ENCODE data around the gene GNAQ.

GNAQ gene

GRCh38 chr9:77975036-77975435 lies 56.6 kb downstream of the GNAQ start:
- Histone ChIP-seq H3K4me1 (ENCODE audit: control insufficient read depth, low read length) (no peaks in the 10 kb centered on the region), H3K27ac (ENCODE audit: low read depth, low read length) (no peak overlapping the region), H4K20me1 (ENCODE audit: control insufficient read depth, insufficient read depth, low read depth, low read length) (no peaks in the 10 kb centered on the region), H3K9me3 (ENCODE audit: control insufficient read depth, insufficient read depth, low read length) (no peaks in the 10 kb centered on the region), H3K27me3 (ENCODE audit: control insufficient read depth, low read length) (0 out of 2 replicates have a peak, but pooled peaks cover 5% of the 10 kb centered on the region), H3K4me2 (ENCODE audit: low read length) (no peak overlapping the region), H3K79me2 (ENCODE audit: control insufficient read depth, low read length) (no peaks in the 10 kb centered on the region), H3F3A (ENCODE audit: control insufficient read depth, insufficient read depth) (no peaks in the 10 kb centered on the region), H3K9me2 (replicated peaks; ENCODE audit: control insufficient read depth, low read length) (no peaks in the 10 kb centered on the region), H3K36me3 (ENCODE audit: control insufficient read depth, low read length) (no peaks in the 10 kb centered on the region), H3K4me3 (ENCODE audit: low read length) (no peak overlapping the region)
- TF ChIP-seq EZH2phosphoT487 (IDR thresholded peaks at IDR 0.05; ENCODE audit: borderline replicate concordance, low read length) (no peak), CTCF (IDR thresholded peaks at IDR 0.05; ENCODE audit: low read depth, low read length, poor library complexity, severe bottlenecking) (no peak)

DNA sequence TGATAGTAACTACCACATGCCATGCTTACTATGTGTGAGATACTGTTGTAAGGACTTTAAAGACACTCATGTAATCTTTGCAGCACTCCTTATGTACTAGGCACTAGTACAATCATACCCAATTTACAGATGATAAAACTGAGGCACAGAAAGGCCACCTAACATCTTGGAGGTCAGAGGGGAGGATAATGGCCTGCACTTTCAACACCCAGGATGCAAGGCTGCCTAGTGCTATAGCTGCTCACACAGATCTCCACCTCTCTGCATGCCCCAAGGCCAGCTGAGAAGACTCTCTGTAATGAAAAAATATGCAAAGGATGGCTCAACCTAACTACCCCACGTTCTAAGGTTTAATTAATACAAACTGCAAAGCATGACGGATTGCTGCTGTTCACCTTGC lies 57.2 kb downstream of the GNAQ start:
- H4K20me1 ChIP-seq (ENCODE audit: control insufficient read depth, insufficient read depth, low read depth, low read length), result no peaks in the 10 kb centered on the region
- H3K4me1 ChIP-seq (ENCODE audit: control insufficient read depth, low read length), result no peaks in the 10 kb centered on the region
- H3K4me2 ChIP-seq (ENCODE audit: low read length), result no peak overlapping the region
- no peaks in the 10 kb centered on the region for H3K9me3 ChIP-seq (ENCODE audit: control insufficient read depth, insufficient read depth, low read length)
- no peak for TF ChIP-seq EZH2phosphoT487 (IDR thresholded peaks at IDR 0.05; ENCODE audit: borderline replicate concordance, low read length)
- no peak for TF ChIP-seq CTCF (IDR thresholded peaks at IDR 0.05; ENCODE audit: low read depth, low read length, poor library complexity, severe bottlenecking)
- no peaks in the 10 kb centered on the region for H3K79me2 ChIP-seq (ENCODE audit: control insufficient read depth, low read length)
- H3K36me3 ChIP-seq (ENCODE audit: control insufficient read depth, low read length), result no peaks in the 10 kb centered on the region
- no peak overlapping the region for H3K4me3 ChIP-seq (ENCODE audit: low read length)
- no peaks in the 10 kb centered on the region for H3F3A ChIP-seq (ENCODE audit: control insufficient read depth, insufficient read depth)
- no peaks in the 10 kb centered on the region for H3K9me2 ChIP-seq (replicated peaks; ENCODE audit: control insufficient read depth, low read length)
- H3K27me3 ChIP-seq (ENCODE audit: control insufficient read depth, low read length), result 0 out of 2 replicates have a peak, but pooled peaks cover under 1% of the 10 kb centered on the region
- no peak overlapping the region for H3K27ac ChIP-seq (ENCODE audit: low read depth, low read length)

DNA sequence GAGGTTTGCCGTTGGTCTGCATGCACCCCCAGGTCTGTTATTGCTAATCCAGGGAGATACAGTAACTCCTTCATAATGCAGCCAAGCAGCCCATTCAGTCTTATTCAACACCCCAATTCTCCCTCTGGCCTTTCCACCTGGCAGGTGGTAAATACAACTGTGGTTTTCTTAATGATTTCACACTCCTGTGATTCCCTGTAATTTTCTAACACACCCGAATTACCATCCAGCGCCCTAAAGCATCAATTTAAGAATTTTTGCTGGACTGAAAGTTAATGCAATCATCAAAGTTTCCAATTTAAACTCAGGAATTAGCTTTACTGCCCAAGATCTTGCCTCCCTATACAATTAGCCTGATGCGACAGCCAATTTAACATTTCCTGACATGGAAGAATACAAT lies 62.5 kb downstream of the GNAQ start:
- Histone ChIP-seq H3K36me3 (ENCODE audit: control insufficient read depth, low read length) (no peaks in the 10 kb centered on the region), H3K79me2 (ENCODE audit: control insufficient read depth, low read length) (no peaks in the 10 kb centered on the region), H3K9me3 (ENCODE audit: control insufficient read depth, insufficient read depth, low read length) (no peaks in the 10 kb centered on the region), H3F3A (ENCODE audit: control insufficient read depth, insufficient read depth) (no peaks in the 10 kb centered on the region), H3K9me2 (replicated peaks; ENCODE audit: control insufficient read depth, low read length) (no peaks in the 10 kb centered on the region), H3K4me3 (ENCODE audit: low read length) (no peak overlapping the region), H3K27me3 (ENCODE audit: control insufficient read depth, low read length) (no peaks in the 10 kb centered on the region), H3K4me1 (ENCODE audit: control insufficient read depth, low read length) (no peaks in the 10 kb centered on the region), H3K27ac (ENCODE audit: low read depth, low read length) (no peak overlapping the region), H4K20me1 (ENCODE audit: control insufficient read depth, insufficient read depth, low read depth, low read length) (no peaks in the 10 kb centered on the region), H3K4me2 (ENCODE audit: low read length) (no peak overlapping the region)
- no peak for TF ChIP-seq EZH2phosphoT487 (IDR thresholded peaks at IDR 0.05; ENCODE audit: borderline replicate concordance, low read length)
- no peak for TF ChIP-seq CTCF (IDR thresholded peaks at IDR 0.05; ENCODE audit: low read depth, low read length, poor library complexity, severe bottlenecking)

GRCh38 chr9:77968506-77968905 lies 63.1 kb downstream of the GNAQ start:
- H4K20me1 ChIP-seq (ENCODE audit: control insufficient read depth, insufficient read depth, low read depth, low read length), result no peaks in the 10 kb centered on the region
- H3F3A ChIP-seq (ENCODE audit: control insufficient read depth, insufficient read depth), result no peaks in the 10 kb centered on the region
- no peak for TF ChIP-seq CTCF (IDR thresholded peaks at IDR 0.05; ENCODE audit: low read depth, low read length, poor library complexity, severe bottlenecking)
- no peaks in the 10 kb centered on the region for H3K4me1 ChIP-seq (ENCODE audit: control insufficient read depth, low read length)
- no peak overlapping the region for H3K4me3 ChIP-seq (ENCODE audit: low read length)
- H3K4me2 ChIP-seq (ENCODE audit: low read length), result no peak overlapping the region
- no peaks in the 10 kb centered on the region for H3K27me3 ChIP-seq (ENCODE audit: control insufficient read depth, low read length)
- H3K9me3 ChIP-seq (ENCODE audit: control insufficient read depth, insufficient read depth, low read length), result no peaks in the 10 kb centered on the region
- no peaks in the 10 kb centered on the region for H3K9me2 ChIP-seq (replicated peaks; ENCODE audit: control insufficient read depth, low read length)
- no peaks in the 10 kb centered on the region for H3K79me2 ChIP-seq (ENCODE audit: control insufficient read depth, low read length)
- H3K36me3 ChIP-seq (ENCODE audit: control insufficient read depth, low read length), result no peaks in the 10 kb centered on the region
- no peak overlapping the region for H3K27ac ChIP-seq (ENCODE audit: low read depth, low read length)

Measured in DOHH2 (cell line).